GM12878 (cell line): ENCODE measurements around the gene CTRB2.

Experiments
- BRCA1 ChIP-seq: IDR thresholded peaks from 2 replicates; pipeline ENCODE4 v1.6.1; 2011; ENCODE audit warnings: low read depth, low read length, improper control_type of control experiment
- CREM ChIP-seq: IDR thresholded peaks from 2 replicates; pipeline ENCODE4 v1.6.1; 2014; ENCODE audit warnings: antibody characterized with exemption, low read depth
- CTCF ChIP-seq, 3 experiments: IDR thresholded peaks in 2 of 3; conservative IDR thresholded peaks in 1 of 3; 2 replicates each; pipeline ENCODE4 v1.5.1; 2011; ENCODE audit warnings: low read depth in 3 of 3, low read length in 3 of 3, mild to moderate bottlenecking in 3 of 3, control low read depth in 2 of 3, moderate library complexity in 2 of 3, inconsistent platforms in 1 of 3, mixed read lengths in 1 of 3; ENCODE audit not compliant: control insufficient read depth in 2 of 3, insufficient read depth in 1 of 3; ENCODE audit errors: extremely low read depth in 1 of 3
- EP300 ChIP-seq, 2 experiments: fragments of 150-350 bp in 1 of 2; IDR thresholded peaks; 2 replicates each; pipeline ENCODE4 v1.6.1; 2011 to 2012; ENCODE audit warnings: low read depth in 2 of 2, low read length in 2 of 2, borderline replicate concordance in 1 of 2, improper control_type of control experiment in 1 of 2, inconsistent platforms in 1 of 2; ENCODE audit not compliant: control insufficient read depth in 1 of 2
- EZH2 ChIP-seq: IDR thresholded peaks from 2 replicates; pipeline ENCODE4 v1.6.1; 2012; ENCODE audit warnings: low read depth, mild to moderate bottlenecking, control low read depth, inconsistent platforms, low read length, borderline replicate concordance; ENCODE audit not compliant: control insufficient read depth
- PML ChIP-seq: IDR thresholded peaks from 2 replicates; pipeline ENCODE4 v1.6.1; 2012; ENCODE audit warnings: low read length, inconsistent platforms
- POLR2A ChIP-seq: IDR thresholded peaks from 2 replicates; pipeline ENCODE4 v1.6.1; 2011; ENCODE audit warnings: low read depth, mild to moderate bottlenecking, low read length
- POLR2AphosphoS5 ChIP-seq: IDR thresholded peaks from 2 replicates; pipeline ENCODE4 v1.6.1; 2011; ENCODE audit warnings: mild to moderate bottlenecking, low read length, inconsistent platforms
- SPI1 ChIP-seq: IDR thresholded peaks from 2 replicates; pipeline ENCODE4 v1.6.1; 2011; ENCODE audit warnings: low read depth, mild to moderate bottlenecking, low read length, moderate library complexity, borderline replicate concordance; ENCODE audit not compliant: insufficient read depth

GRCh38 chr16:75208242-75208825 is 1.4 kb upstream of the CTRB2 start:
- TF ChIP-seq CREM = no peak
- TF ChIP-seq EZH2 = no peak
- no peak for TF ChIP-seq CTCF (IDR thresholded peaks at IDR 0.05 in 2 of 3, conservative IDR thresholded peaks at IDR 0.05 in 1 of 3; ENCODE audit: control insufficient read depth in 2 of 3, extremely low read depth in 1 of 3, insufficient read depth in 1 of 3, low read depth in 3 of 3, low read length in 3 of 3)
- no peak for TF ChIP-seq POLR2AphosphoS5
- no peak for TF ChIP-seq EP300 (IDR thresholded peaks at IDR 0.05; ENCODE audit: borderline replicate concordance in 1 of 2, control insufficient read depth in 1 of 2, low read depth in 2 of 2, low read length in 2 of 2)
- no peak for TF ChIP-seq BRCA1
- no peak for TF ChIP-seq POLR2A
- no peak for TF ChIP-seq SPI1
- no peak for TF ChIP-seq PML
